Tibial nerve (tissue), 4 donors: ENCODE results near the gene FAP. TPM values are rescaled to one million over a fixed set of nuclear protein-coding genes. Genes with fewer than 3 reads are reported as not detected.

Experiments used
- DNase-seq, 2 donors: peaks; one replicate each; pipeline ENCODE4 v3.0.0-alpha.2; 2019; ENCODE audit warnings: low spot score in 2 of 2
- H3K27ac ChIP-seq, 4 donors: fragments of 200-600 bp; sonication (generic) in 3 of 4; one replicate each; pipeline ENCODE4 v1.5.1; 2017 to 2019; ENCODE audit warnings: mild to moderate bottlenecking in 1 of 4
- H3K27me3 ChIP-seq, 2 donors: fragments of 200-600 bp; sonication (generic) in 1 of 2; one replicate each; pipeline versions ENCODE4 v1.5.1 to v1.6.0; 2017 to 2019
- H3K36me3 ChIP-seq, 3 donors: fragments of 200-600 bp; sonication (generic); one replicate each; pipeline ENCODE4 v1.5.1; 2018 to 2019
- H3K4me1 ChIP-seq, 4 donors: fragments of 200-600 bp; sonication (generic) in 3 of 4; one replicate each; pipeline ENCODE4 v1.5.1; 2017 to 2019
- H3K4me3 ChIP-seq, 4 donors: fragments of 200-600 bp; sonication (generic) in 3 of 4; one replicate each; pipeline ENCODE4 v1.5.1; 2017 to 2019; ENCODE audit warnings: mild to moderate bottlenecking in 1 of 4, moderate library complexity in 1 of 4
- H3K9me3 ChIP-seq, 4 donors: fragments of 200-600 bp; sonication (generic) in 3 of 4; one replicate each; pipeline ENCODE4 v1.5.1; 2017 to 2019
- EP300 ChIP-seq, 2 donors: sonication (generic); formaldehyde crosslinking; IDR thresholded peaks; one replicate each; pipeline ENCODE4 v1.6.1; 2017; ENCODE audit warnings: antibody characterized with exemption in 2 of 2, mild to moderate bottlenecking in 1 of 2
- POLR2A ChIP-seq, 2 donors: fragments of 450-650 bp; IDR thresholded peaks; one replicate each; pipeline ENCODE4 v1.6.1; 2017; ENCODE audit warnings: antibody characterized with exemption in 2 of 2, mild to moderate bottlenecking in 2 of 2, moderate library complexity in 2 of 2
- WGBS, 2 donors: methylation state at CpG; one replicate each; pipeline ENCODE4 v1.1.5; 2018; 5-methylcytosine and 5-hydroxymethylcytosine counted together
- total RNA-seq, 4 donors: library from RNA; depleted of rRNA; stranded (reverse); fragments of >200 nt; gene quantifications; one replicate each; pipeline ENCODE4 v1.1.0, GENCODE V29; 2016
- TF ChIP-seq, protein P1 (sequence below), 5 experiments: fragments of 200-600 bp in 3 of 5; fragments of 450-650 bp in 2 of 5; sonication (generic) in 3 of 5; IDR thresholded peaks; one replicate each; pipeline ENCODE4 v1.5.1; 2016 to 2019; ENCODE audit warnings: antibody characterized with exemption in 5 of 5, mild to moderate bottlenecking in 3 of 5, moderate library complexity in 2 of 5

FAP gene, protein sequence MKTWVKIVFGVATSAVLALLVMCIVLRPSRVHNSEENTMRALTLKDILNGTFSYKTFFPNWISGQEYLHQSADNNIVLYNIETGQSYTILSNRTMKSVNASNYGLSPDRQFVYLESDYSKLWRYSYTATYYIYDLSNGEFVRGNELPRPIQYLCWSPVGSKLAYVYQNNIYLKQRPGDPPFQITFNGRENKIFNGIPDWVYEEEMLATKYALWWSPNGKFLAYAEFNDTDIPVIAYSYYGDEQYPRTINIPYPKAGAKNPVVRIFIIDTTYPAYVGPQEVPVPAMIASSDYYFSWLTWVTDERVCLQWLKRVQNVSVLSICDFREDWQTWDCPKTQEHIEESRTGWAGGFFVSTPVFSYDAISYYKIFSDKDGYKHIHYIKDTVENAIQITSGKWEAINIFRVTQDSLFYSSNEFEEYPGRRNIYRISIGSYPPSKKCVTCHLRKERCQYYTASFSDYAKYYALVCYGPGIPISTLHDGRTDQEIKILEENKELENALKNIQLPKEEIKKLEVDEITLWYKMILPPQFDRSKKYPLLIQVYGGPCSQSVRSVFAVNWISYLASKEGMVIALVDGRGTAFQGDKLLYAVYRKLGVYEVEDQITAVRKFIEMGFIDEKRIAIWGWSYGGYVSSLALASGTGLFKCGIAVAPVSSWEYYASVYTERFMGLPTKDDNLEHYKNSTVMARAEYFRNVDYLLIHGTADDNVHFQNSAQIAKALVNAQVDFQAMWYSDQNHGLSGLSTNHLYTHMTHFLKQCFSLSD
- total RNA-seq, result 10 to 100 TPM in 1 of 4 donors, 1 to 10 TPM in 3; 2.0 to 12.0 (median 5.6) TPM

DNA sequence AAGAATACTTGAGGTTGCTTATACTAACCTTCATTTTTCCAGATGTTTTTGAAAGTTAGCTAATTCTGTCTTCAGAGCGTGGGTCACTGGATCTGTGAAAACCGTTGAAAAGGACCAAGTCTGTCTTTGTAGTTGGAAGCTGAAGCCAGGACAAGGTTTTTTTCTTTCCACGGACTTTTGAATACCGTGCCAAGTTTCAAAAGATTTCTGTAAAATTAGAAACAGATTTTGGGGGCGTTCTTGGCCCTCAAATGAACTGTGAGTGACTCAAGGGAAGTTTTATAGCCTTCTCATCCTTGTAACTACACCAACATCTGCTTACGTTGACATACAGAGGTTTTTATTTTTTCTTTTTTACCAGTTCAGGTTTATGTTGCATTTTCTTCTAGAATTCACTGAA is at the start of gene FAP:
Gene FAP, minus strand, starts transcription at position 152 of the 400 bp plus-strand sequence. Its CDS starts 118 bp downstream, at position 34.
- peak within 1 kb of the TSS in 1 of 4 donors; percentile 22 for H3K4me3 ChIP-seq
- no peaks in the 10 kb centered on the region for H3K9me3 ChIP-seq
- WGBS, 2 donors, result 14 to 19% methylated on average over 6 of the region's 6 CpGs
- TF ChIP-seq EP300 (IDR thresholded peaks at IDR 0.05), result no peak
- TF ChIP-seq POLR2A (IDR thresholded peaks at IDR 0.05), result no peak
- TF ChIP-seq, protein P1, sequence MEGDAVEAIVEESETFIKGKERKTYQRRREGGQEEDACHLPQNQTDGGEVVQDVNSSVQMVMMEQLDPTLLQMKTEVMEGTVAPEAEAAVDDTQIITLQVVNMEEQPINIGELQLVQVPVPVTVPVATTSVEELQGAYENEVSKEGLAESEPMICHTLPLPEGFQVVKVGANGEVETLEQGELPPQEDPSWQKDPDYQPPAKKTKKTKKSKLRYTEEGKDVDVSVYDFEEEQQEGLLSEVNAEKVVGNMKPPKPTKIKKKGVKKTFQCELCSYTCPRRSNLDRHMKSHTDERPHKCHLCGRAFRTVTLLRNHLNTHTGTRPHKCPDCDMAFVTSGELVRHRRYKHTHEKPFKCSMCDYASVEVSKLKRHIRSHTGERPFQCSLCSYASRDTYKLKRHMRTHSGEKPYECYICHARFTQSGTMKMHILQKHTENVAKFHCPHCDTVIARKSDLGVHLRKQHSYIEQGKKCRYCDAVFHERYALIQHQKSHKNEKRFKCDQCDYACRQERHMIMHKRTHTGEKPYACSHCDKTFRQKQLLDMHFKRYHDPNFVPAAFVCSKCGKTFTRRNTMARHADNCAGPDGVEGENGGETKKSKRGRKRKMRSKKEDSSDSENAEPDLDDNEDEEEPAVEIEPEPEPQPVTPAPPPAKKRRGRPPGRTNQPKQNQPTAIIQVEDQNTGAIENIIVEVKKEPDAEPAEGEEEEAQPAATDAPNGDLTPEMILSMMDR (IDR thresholded peaks at IDR 0.05), result no peak
- no peaks in the 10 kb centered on the region for H3K27me3 ChIP-seq
- peak within 1 kb of the TSS in 2 of 4 donors; percentile 45 to 52 for H3K27ac ChIP-seq
- no peaks in the 10 kb centered on the region for H3K36me3 ChIP-seq
- no peak for DNase-seq
- H3K4me1 ChIP-seq, result peaks cover 0 to 25% (median 6%) of the 10 kb centered on the region in 4 donors

DNA sequence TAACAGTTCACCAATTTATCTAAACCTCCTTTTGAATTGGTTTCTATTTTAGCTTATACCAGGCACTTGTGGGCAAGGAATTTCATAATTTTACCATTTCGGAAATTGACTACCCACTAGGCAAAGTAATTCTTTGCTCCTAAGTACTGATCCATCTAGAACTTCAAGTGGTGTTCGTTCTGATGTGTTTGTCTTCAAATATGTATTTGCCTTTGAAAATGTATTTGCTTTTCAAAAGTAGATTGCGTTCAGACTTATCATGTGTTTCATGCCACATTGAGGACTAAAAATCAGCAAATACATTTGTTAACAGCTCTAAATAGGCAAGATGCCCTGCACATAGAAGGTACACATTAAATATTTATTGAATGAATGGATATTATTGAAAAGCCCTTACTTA is 48.5 kb upstream of the FAP start:
- WGBS, 2 donors, result 93 to 94% methylated on average over 3 of the region's 3 CpGs
- TF ChIP-seq POLR2A (IDR thresholded peaks at IDR 0.05) (no peak), EP300 (IDR thresholded peaks at IDR 0.05) (no peak)
- TF ChIP-seq, protein P1 (IDR thresholded peaks at IDR 0.05), result no peak
- Histone ChIP-seq H3K9me3 (no peaks in the 10 kb centered on the region), H3K4me3 (no peak overlapping the region), H3K36me3 (peaks cover 0 to 25% (median 0%) of the 10 kb centered on the region in 3 donors), H3K27me3 (no peaks in the 10 kb centered on the region), H3K27ac (no peak overlapping the region), H3K4me1 (no peaks in the 10 kb centered on the region)
- no peak for DNase-seq

DNA sequence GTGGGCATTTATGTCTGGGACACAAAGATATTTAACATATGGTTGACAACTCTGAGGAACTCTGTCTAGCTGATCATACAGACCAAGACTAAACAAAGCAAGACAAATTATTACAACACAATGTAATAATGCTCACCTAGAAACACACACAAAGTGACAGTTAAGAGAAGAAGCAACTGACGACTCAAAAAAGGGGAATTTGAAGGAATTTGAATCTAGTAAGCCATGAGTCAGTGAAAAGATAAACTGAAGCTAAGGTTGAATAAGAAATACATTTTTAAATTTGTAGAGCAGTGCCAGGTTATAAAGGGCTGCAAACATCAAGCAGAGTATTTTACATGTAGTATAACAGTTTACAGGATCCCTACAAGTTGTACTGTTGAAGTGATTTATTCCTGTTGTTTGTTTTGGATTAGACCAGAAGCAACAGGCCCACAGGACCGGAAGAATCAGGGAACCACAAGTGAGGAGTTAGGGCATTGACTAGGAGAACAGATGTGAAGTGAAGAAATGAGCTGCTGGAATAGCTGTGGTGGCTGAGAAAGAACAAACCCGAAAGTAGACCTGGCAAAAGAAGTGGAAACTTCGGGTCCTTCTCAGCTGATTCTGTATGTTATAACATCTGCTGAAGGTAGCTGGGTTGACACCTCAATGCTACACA is 39.6 kb upstream of the FAP start:
- Histone ChIP-seq H3K36me3 (peaks cover 0 to 79% (median 0%) of the 10 kb centered on the region in 3 donors), H3K27me3 (no peaks in the 10 kb centered on the region), H3K27ac (no peak overlapping the region), H3K4me3 (no peak overlapping the region), H3K9me3 (no peaks in the 10 kb centered on the region), H3K4me1 (no peaks in the 10 kb centered on the region)
- 68 to 70% methylated on average over 4 of the region's 4 CpGs for WGBS, 2 donors
- no peak for DNase-seq
- TF ChIP-seq POLR2A (IDR thresholded peaks at IDR 0.05) (no peak), EP300 (IDR thresholded peaks at IDR 0.05) (no peak)
- TF ChIP-seq, protein P1 (IDR thresholded peaks at IDR 0.05), result no peak

DNA sequence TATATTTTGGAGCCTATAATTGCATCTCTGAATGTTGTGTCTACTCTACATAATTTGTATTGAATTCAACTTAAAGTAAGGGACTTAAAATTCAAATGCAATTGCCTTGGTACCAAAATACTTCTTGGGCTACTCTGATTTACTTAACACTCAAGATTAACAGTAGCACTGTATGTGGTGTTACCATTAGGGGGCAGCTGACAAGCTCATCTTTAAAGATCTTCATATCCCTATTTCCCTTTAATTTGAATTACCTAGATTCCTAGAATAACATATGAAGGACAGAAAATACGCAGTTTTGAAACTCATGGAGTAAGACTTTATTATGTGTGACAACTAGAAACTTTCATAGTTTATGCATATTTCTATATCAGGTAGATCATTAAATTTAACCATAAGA is 37.4 kb upstream of the FAP start:
- H3K9me3 ChIP-seq, result no peaks in the 10 kb centered on the region
- H3K27ac ChIP-seq, result no peak overlapping the region
- TF ChIP-seq EP300 (IDR thresholded peaks at IDR 0.05) (no peak), POLR2A (IDR thresholded peaks at IDR 0.05) (no peak)
- TF ChIP-seq, protein P1 (IDR thresholded peaks at IDR 0.05), result no peak
- no peak overlapping the region for H3K4me3 ChIP-seq
- no peaks in the 10 kb centered on the region for H3K4me1 ChIP-seq
- DNase-seq, result no peak
- H3K36me3 ChIP-seq, result peaks cover 0 to 83% (median 0%) of the 10 kb centered on the region in 3 donors
- 100% methylated on average over 1 of the region's 1 CpG for WGBS, 2 donors
- H3K27me3 ChIP-seq, result no peaks in the 10 kb centered on the region
